Esophagus squamous epithelium (tissue), 5 donors: ENCODE data around the gene SESN3. TPM values are rescaled to one million over a fixed set of nuclear protein-coding genes. Genes with fewer than 3 reads are reported as not detected.
A peak's percentile ranks its signal among the peaks of the same experiment; 100 is the strongest.
"Not testable (repeated sequence)": the region's sequence is repeated elsewhere in the genome, so short reads cannot be mapped to it uniquely, and the experiment has no call there.

ENCODE experiments used
- DNase-seq: peaks from one replicate; lab custom pipeline; 2025; lab: John Stamatoyannopoulos, UW
- H3K27ac ChIP-seq, 4 donors: fragments of 200-600 bp; sonication (generic); one replicate each; pipeline ENCODE4 v1.5.1; 2016 to 2019; ENCODE audit warnings: mild to moderate bottlenecking in 1 of 4
- H3K27me3 ChIP-seq, 4 donors: fragments of 200-600 bp; sonication (generic); 1 replicate in 3 of 4; 2 replicates in 1 of 4; pipeline versions ENCODE4 v1.5.1 to v1.6.0; 2017 to 2021; ENCODE audit warnings: antibody characterized with exemption in 1 of 4
- H3K36me3 ChIP-seq, 3 donors: fragments of 200-600 bp; sonication (generic); one replicate each; pipeline ENCODE4 v1.5.1; 2016 to 2019
- H3K4me1 ChIP-seq, 3 donors: fragments of 200-600 bp; sonication (generic); one replicate each; pipeline ENCODE4 v1.5.1; 2017 to 2019
- H3K4me3 ChIP-seq, 4 donors: fragments of 200-600 bp; sonication (generic); 1 replicate in 3 of 4; 2 replicates in 1 of 4; pipeline ENCODE4 v1.5.1; 2016 to 2019; ENCODE audit warnings: mild to moderate bottlenecking in 2 of 4, moderate library complexity in 1 of 4
- H3K9me3 ChIP-seq, 3 donors: fragments of 200-600 bp; sonication (generic); one replicate each; pipeline ENCODE4 v1.5.1; 2016 to 2019
- CTCF ChIP-seq, 6 experiments: fragments of 450-650 bp in 4 of 6; fragments of 200-600 bp in 2 of 6; sonication (generic) in 2 of 6; IDR thresholded peaks; one replicate each; pipeline ENCODE4 v1.5.1; 2016 to 2019; ENCODE audit warnings: antibody characterized with exemption in 6 of 6, mild to moderate bottlenecking in 4 of 6, moderate library complexity in 4 of 6
- POLR2A ChIP-seq, 4 donors: fragments of 450-650 bp; IDR thresholded peaks; one replicate each; pipeline ENCODE4 v1.6.1; 2017; ENCODE audit warnings: antibody characterized with exemption in 4 of 4, mild to moderate bottlenecking in 4 of 4, moderate library complexity in 3 of 4
- WGBS, 2 donors: methylation state at CpG; one replicate each; pipeline ENCODE4 v1.1.5; 2018; 5-methylcytosine and 5-hydroxymethylcytosine counted together
- intact Hi-C: fragments of 100-400 bp; cut with DNase I; formaldehyde crosslinking; loops from one replicate; pipeline ENCODE4 v1.15.0; 2022
- total RNA-seq, 4 donors: library from RNA; depleted of rRNA; stranded (reverse); fragments of >200 nt; gene quantifications; one replicate each; pipeline ENCODE4 v1.1.0, GENCODE V29; 2016
- donor health status: DM: yes; HTN: yes; CAD: no.

Gene SESN3
- 10 to 100 TPM; 11.3 to 33.7 (median 22.1) TPM for total RNA-seq

GRCh38 chr11:95231127-95231880 lies at the start of gene SESN3:
SESN3 (minus strand) TSS chr11:95231202; CDS start chr11:95230860, 342 bp downstream.
- peak; percentile 97 for DNase-seq
- TF ChIP-seq CTCF (IDR thresholded peaks at IDR 0.05) (peak in 2 of 6 experiments; percentile 22 to 32), POLR2A (IDR thresholded peaks at IDR 0.05) (peak in 3 of 4 donors; percentile 43 to 80 (median 51))
- Histone ChIP-seq H3K36me3 (no peaks in the 10 kb centered on the region), H3K27me3 (no peaks in the 10 kb centered on the region), H3K27ac (peak within 1 kb of the TSS; percentile 94 to 96 (median 96)), H3K4me3 (peak within 1 kb of the TSS; percentile 87 to 97 (median 92)), H3K9me3 (no peaks in the 10 kb centered on the region), H3K4me1 (peaks cover 8 to 64% (median 13%) of the 10 kb centered on the region in 3 donors)
- intact Hi-C loops = loop anchor here (10.0 kb wide), 1 partner anchor 473 kb away; no protein-coding TSS in a partner anchor
- 1 to 4% methylated on average over 5 to 11 of the region's 40 CpGs for WGBS, 2 donors

- no peak overlapping the region for H3K4me3 ChIP-seq
- H3K4me1 ChIP-seq = peaks cover 0 to 12% (median 7%) of the 10 kb centered on the region in 3 donors
- no peak for TF ChIP-seq CTCF (IDR thresholded peaks at IDR 0.05)
- TF ChIP-seq POLR2A (IDR thresholded peaks at IDR 0.05) = no peak
- no peak for DNase-seq
- H3K27me3 ChIP-seq = no peaks in the 10 kb centered on the region
- peak overlapping the region in 1 of 4 donors; percentile 23 for H3K27ac ChIP-seq
- intact Hi-C loops = no loop called here
- WGBS, 2 donors = 29 to 34% methylated on average over 6 of the region's 6 CpGs
- H3K36me3 ChIP-seq = no peaks in the 10 kb centered on the region
- H3K9me3 ChIP-seq = no peaks in the 10 kb centered on the region
These were observed 49.2 kb upstream of the SESN3 start for GRCh38 chr11:95279921-95280868.

- TF ChIP-seq POLR2A (IDR thresholded peaks at IDR 0.05) = no peak
- TF ChIP-seq CTCF (IDR thresholded peaks at IDR 0.05) = no peak
- no peak for DNase-seq
- Histone ChIP-seq H3K9me3 (no peaks in the 10 kb centered on the region), H3K4me1 (peaks cover 0 to 12% (median 4%) of the 10 kb centered on the region in 3 donors), H3K36me3 (no peaks in the 10 kb centered on the region), H3K4me3 (no peak overlapping the region), H3K27me3 (no peaks in the 10 kb centered on the region), H3K27ac (no peak overlapping the region)
- WGBS, 2 donors = 79 to 83% methylated on average over 2 of the region's 2 CpGs
- intact Hi-C loops = no loop called here
These were observed 46.9 kb upstream of the SESN3 start for GRCh38 chr11:95277868-95278267.

GRCh38 chr11:95276139-95276538 lies 45.1 kb upstream of the SESN3 start:
- 77 to 84% methylated on average over 4 of the region's 4 CpGs for WGBS, 2 donors

GRCh38 chr11:95273618-95274017 lies 42.6 kb upstream of the SESN3 start:
- H3K4me3 ChIP-seq, H3K27ac ChIP-seq, H3K36me3 ChIP-seq, H3K9me3 ChIP-seq, intact Hi-C loops, DNase-seq, H3K27me3 ChIP-seq, H3K4me1 ChIP-seq: not testable (repeated sequence)
- WGBS, 2 donors = 82 to 88% methylated on average over 5 of the region's 5 CpGs

More at GRCh38 chr11:95276139-95276538, 45.1 kb upstream of the SESN3 start:
- no peaks in the 10 kb centered on the region for H3K9me3 ChIP-seq
- H3K27me3 ChIP-seq = no peaks in the 10 kb centered on the region
- DNase-seq = no peak
- no peak overlapping the region for H3K4me3 ChIP-seq
- no peaks in the 10 kb centered on the region for H3K36me3 ChIP-seq
- no peak for TF ChIP-seq CTCF (IDR thresholded peaks at IDR 0.05)
- no peak for TF ChIP-seq POLR2A (IDR thresholded peaks at IDR 0.05)
- H3K27ac ChIP-seq = no peak overlapping the region
- peaks cover 0 to 7% (median 0%) of the 10 kb centered on the region in 3 donors for H3K4me1 ChIP-seq
- intact Hi-C loops = no loop called here
